Measurements from ENCODE around the gene GRIP2. TPM values are rescaled to one million over a fixed set of nuclear protein-coding genes. Genes with fewer than 3 reads are reported as not detected.

Gene GRIP2
- polyA plus RNA-seq, 1 donor (not counting 4 experiments of a cell fraction or from before 2014, with no cell fraction given): 0.01 TPM

DNA sequence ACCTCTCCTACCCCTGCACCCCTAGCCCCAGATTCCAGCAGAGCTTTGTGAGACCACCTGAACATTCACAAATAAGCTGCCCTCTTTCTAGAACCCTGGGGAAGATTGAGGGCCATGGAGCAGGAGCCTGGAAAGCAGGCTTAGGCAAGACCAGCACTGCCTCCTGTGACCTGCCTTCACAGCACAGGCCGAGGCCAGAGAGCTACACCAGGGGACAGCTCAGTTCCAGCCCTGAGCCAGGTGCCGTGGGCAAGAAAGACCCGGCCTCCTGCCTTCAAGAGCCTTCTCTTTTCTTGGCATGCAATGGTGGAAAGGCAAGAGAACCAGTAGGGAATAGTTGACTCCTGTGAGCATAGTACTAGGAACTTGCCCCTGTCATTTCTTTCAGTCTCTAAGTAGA is 89.6 kb downstream of the GRIP2 start:
- peaks cover 4% of the 10 kb centered on the region for H4K20me1 ChIP-seq (ENCODE audit: control insufficient read depth, extremely low read depth, insufficient read depth, low read length)
- no peak overlapping the region for H3K4me2 ChIP-seq (ENCODE audit: control insufficient read depth, extremely low read depth, insufficient read depth, low read depth, low read length)
- H3K9me3 ChIP-seq (ENCODE audit: control insufficient read depth, low read depth, low read length): no peaks in the 10 kb centered on the region
- no peak overlapping the region for H2AFZ ChIP-seq (ENCODE audit: control insufficient read depth, low read length)
- no peaks in the 10 kb centered on the region for H3K9me1 ChIP-seq (ENCODE audit: control insufficient read depth, extremely low read depth, insufficient read depth, low read length)
- dilution Hi-C loops (cut with MboI; ENCODE audit: extremely low pct_ligation_motif_present, low sequenced_read_pairs): no loop called here
- H3K27ac ChIP-seq (ENCODE audit: control insufficient read depth, insufficient read depth, low read length): no peak overlapping the region
- H3K36me3 ChIP-seq (ENCODE audit: control insufficient read depth in 2 of 2, extremely low read depth in 1 of 2, insufficient read depth in 2 of 2, low read length in 2 of 2): peaks cover 5 to 33% of the 10 kb centered on the region in 2 experiments
- H3K9ac ChIP-seq (ENCODE audit: control insufficient read depth, extremely low read depth, insufficient read depth, low read length): no peak overlapping the region
- no peak for DNase-seq (ENCODE audit: low read depth, low spot score)
- TF ChIP-seq EZH2 (IDR thresholded peaks at IDR 0.05; ENCODE audit: low read length): no peak
- TF ChIP-seq, protein P1, sequence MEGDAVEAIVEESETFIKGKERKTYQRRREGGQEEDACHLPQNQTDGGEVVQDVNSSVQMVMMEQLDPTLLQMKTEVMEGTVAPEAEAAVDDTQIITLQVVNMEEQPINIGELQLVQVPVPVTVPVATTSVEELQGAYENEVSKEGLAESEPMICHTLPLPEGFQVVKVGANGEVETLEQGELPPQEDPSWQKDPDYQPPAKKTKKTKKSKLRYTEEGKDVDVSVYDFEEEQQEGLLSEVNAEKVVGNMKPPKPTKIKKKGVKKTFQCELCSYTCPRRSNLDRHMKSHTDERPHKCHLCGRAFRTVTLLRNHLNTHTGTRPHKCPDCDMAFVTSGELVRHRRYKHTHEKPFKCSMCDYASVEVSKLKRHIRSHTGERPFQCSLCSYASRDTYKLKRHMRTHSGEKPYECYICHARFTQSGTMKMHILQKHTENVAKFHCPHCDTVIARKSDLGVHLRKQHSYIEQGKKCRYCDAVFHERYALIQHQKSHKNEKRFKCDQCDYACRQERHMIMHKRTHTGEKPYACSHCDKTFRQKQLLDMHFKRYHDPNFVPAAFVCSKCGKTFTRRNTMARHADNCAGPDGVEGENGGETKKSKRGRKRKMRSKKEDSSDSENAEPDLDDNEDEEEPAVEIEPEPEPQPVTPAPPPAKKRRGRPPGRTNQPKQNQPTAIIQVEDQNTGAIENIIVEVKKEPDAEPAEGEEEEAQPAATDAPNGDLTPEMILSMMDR (optimal IDR thresholded peaks at IDR 0.05 in 1 of 3, IDR thresholded peaks at IDR 0.05 in 1 of 3, conservative IDR thresholded peaks at IDR 0.05 in 1 of 3; ENCODE audit: extremely low read depth in 1 of 3, insufficient read depth in 2 of 3, low read length in 3 of 3): no peak
- no peak for FAIRE-seq
- no peaks in the 10 kb centered on the region for H3K27me3 ChIP-seq (ENCODE audit: control insufficient read depth, extremely low read depth, insufficient read depth, low read length)
- H3K4me3 ChIP-seq (ENCODE audit: control insufficient read depth in 2 of 3, extremely low read depth in 1 of 3, insufficient read depth in 2 of 3, low read depth in 1 of 3, low read length in 3 of 3): no peak overlapping the region
- H3K4me1 ChIP-seq (ENCODE audit: control insufficient read depth, extremely low read depth, insufficient read depth, low read length): peaks cover 23% of the 10 kb centered on the region
- no peaks in the 10 kb centered on the region for H3K79me2 ChIP-seq (ENCODE audit: control insufficient read depth, insufficient read depth, low read length)

DNA sequence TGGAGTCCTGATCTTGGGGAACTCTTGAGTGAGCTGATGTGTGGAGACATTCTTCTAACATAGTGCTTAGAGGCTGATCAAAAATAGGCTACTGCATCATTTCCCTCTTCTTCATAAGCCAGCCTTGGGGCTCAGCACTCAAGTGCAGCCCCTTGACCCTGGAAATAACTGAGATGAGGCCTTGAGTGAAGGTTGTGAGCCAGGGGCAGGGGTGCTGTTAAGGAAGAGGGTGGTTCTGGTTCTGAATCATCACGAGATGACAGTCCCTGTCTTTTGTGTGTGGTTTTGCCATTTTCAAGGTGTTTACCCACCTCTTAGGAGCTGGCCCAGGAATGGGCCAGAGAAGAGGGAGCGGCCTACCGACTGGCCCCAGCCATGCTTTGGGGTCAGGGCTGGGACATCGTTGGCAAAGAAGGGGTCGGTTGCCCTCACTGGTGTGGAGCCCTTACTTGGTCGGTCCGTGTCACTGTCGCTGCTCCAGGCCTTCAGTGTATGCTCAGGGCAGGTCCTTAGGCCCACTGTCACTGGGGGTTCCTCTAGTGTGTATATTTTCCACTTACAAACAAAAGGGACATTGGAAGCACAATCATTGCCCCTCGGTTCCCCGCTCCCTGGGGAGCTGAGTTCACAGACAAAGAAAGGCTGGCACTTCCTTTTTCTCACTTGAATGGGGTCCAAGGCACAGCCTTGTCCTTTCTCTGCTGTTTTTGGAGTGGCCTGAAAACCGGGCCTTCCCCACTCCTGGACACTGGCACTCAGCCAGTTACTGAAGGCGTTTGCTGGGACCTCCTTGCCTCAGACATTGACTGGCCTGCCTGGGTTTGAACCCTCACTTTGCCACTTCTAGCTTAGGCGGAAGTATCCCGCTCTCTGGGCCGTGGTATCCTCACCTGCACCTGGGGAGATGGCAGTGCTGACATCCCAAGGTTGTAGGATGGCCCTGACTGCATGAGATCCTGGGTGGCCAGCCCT is 91.1 kb downstream of the GRIP2 start:
- no peak for TF ChIP-seq EZH2 (IDR thresholded peaks at IDR 0.05; ENCODE audit: low read length)
- TF ChIP-seq, protein P1 (optimal IDR thresholded peaks at IDR 0.05 in 1 of 3, IDR thresholded peaks at IDR 0.05 in 1 of 3, conservative IDR thresholded peaks at IDR 0.05 in 1 of 3; ENCODE audit: extremely low read depth in 1 of 3, insufficient read depth in 2 of 3, low read length in 3 of 3): no peak
- Histone ChIP-seq H3K27ac (ENCODE audit: control insufficient read depth, insufficient read depth, low read length) (no peak overlapping the region), H3K4me3 (ENCODE audit: control insufficient read depth in 2 of 3, extremely low read depth in 1 of 3, insufficient read depth in 2 of 3, low read depth in 1 of 3, low read length in 3 of 3) (no peak overlapping the region), H3K9ac (ENCODE audit: control insufficient read depth, extremely low read depth, insufficient read depth, low read length) (no peak overlapping the region), H4K20me1 (ENCODE audit: control insufficient read depth, extremely low read depth, insufficient read depth, low read length) (peaks cover 4% of the 10 kb centered on the region), H3K9me1 (ENCODE audit: control insufficient read depth, extremely low read depth, insufficient read depth, low read length) (no peaks in the 10 kb centered on the region), H3K4me1 (ENCODE audit: control insufficient read depth, extremely low read depth, insufficient read depth, low read length) (peaks cover 23% of the 10 kb centered on the region), H3K79me2 (ENCODE audit: control insufficient read depth, insufficient read depth, low read length) (no peaks in the 10 kb centered on the region), H3K4me2 (ENCODE audit: control insufficient read depth, extremely low read depth, insufficient read depth, low read depth, low read length) (no peak overlapping the region), H3K36me3 (ENCODE audit: control insufficient read depth in 2 of 2, extremely low read depth in 1 of 2, insufficient read depth in 2 of 2, low read length in 2 of 2) (peaks cover 5 to 33% of the 10 kb centered on the region in 2 experiments), H2AFZ (ENCODE audit: control insufficient read depth, low read length) (no peak overlapping the region), H3K27me3 (ENCODE audit: control insufficient read depth, extremely low read depth, insufficient read depth, low read length) (no peaks in the 10 kb centered on the region), H3K9me3 (ENCODE audit: control insufficient read depth, low read depth, low read length) (no peaks in the 10 kb centered on the region)
- FAIRE-seq: no peak
- DNase-seq (ENCODE audit: low read depth, low spot score): no peak
- dilution Hi-C loops (cut with MboI; ENCODE audit: extremely low pct_ligation_motif_present, low sequenced_read_pairs): no loop called here
